ENCODE measurements around the gene INPP5A.

The INPP5A gene

DNA sequence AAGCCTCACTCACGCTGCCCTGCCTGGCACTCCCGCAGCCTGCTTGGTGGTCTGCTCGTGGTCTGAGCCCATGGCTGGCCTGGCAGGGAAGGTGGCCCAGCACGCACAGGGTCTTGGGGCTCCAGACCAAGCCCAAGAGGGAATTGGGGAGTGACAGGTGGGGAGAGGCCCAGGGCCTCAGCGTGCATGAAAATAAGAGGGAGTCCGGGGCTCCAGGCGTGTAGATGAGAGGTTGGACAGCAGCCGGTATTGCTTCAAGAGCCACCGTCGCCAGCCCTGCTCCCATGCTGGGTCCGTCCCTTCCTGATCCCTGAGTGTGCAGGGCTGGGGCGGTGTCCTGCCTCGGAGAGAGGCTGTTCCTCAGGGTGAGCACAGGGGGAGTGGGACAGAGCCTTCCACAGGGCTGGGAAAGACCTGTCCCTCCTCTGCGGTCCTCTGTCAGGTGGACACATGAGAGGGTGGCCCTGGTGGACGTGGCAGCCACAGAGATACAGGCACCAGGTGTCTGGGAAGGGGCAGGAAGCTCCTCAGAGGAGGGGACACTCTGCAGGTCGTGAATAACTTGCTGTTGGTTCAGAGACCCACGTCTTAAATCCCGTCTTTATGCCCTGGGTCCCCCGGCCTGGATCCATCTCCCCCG, 113.1 kb downstream of the INPP5A start:
- no peak for DNase-seq

- DNase-seq = no peak
Measured at GRCh38 chr10:132651511-132652029, 114.0 kb downstream of the INPP5A start.

- no peak for DNase-seq
Measured at GRCh38 chr10:132652446-132652845, 114.9 kb downstream of the INPP5A start.

DNA sequence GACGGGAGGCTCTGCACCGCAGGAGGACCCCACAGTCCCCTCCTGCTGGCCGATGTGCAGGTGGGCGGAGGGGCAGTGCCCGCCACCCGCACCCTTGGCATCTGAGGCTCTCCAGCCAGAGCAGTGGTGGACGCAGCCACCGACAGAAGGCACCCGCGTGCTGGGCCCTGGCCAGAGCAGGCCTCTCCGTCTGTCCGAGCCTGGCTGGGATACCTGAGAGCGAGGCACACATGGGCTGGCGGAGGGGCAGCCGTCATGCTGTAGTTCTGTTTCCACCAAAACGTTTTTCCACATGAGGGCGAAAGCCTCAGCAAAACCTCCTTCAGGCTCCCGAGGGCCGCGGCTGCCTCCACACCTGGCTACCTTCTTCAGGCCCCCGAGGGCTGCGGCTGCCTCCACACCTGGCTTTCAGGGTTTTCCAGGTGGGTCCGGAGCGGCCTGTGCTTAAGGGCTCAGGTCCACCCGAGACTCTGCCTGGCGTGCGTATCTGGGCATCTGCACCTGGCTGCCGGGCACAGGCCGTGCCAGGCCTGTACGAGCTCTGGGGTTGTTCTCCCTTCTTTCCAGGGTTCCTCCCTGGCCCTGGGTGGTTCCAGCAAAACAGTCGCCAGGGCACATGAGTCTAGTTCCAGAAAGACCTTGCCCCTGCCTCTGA, 115.5 kb downstream of the INPP5A start:
- no peak for DNase-seq

DNA sequence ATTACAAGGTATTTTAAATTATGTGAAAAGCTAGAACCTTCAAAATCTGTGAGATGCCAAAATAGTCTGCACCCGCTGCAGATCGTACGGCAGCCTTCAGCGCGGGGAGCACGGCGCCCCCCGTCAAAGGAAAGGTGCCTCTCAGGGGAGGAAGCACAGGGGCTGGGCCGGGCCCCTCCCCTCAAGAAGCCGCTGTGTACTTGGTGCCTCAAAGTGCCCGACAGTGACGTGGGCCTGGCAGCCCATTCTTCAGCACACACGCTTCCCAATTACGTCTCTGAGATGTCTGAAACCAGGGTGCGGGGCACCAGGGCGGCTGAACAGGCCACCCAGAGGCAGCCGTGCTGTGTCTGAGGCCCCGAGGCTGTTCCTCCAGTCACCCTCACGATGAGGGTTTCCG, 116.1 kb downstream of the INPP5A start:
- DNase-seq = no peak

DNA sequence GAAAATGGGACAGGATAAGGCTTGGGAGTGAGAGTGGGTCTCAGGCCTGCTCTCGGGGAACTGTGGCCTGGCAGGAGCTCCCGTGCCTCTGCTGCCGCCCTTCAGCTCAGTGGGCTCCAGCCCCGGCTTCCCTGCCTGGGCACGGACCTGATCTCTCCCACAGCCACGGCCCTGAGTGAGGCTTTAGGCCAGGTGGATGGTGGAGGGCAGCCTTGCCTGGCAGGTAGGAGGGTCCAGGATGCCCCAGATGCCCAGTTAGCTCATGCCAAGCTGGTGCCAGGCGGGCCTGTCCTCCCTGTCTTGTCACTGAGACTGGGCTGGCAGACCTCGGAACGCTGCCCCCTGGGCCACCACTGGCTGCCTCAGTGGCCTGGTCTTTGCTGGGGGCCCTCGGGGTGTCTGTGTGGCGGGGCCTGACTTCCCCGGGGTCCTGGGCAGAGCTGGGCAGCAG, 116.6 kb downstream of the INPP5A start:
- no peak for DNase-seq

- peak; percentile 14 for DNase-seq
Measured at GRCh38 chr10:132654708-132655661, 117.4 kb downstream of the INPP5A start.

- DNase-seq = no peak
Measured at GRCh38 chr10:132655735-132656134, 118.1 kb downstream of the INPP5A start.

DNA sequence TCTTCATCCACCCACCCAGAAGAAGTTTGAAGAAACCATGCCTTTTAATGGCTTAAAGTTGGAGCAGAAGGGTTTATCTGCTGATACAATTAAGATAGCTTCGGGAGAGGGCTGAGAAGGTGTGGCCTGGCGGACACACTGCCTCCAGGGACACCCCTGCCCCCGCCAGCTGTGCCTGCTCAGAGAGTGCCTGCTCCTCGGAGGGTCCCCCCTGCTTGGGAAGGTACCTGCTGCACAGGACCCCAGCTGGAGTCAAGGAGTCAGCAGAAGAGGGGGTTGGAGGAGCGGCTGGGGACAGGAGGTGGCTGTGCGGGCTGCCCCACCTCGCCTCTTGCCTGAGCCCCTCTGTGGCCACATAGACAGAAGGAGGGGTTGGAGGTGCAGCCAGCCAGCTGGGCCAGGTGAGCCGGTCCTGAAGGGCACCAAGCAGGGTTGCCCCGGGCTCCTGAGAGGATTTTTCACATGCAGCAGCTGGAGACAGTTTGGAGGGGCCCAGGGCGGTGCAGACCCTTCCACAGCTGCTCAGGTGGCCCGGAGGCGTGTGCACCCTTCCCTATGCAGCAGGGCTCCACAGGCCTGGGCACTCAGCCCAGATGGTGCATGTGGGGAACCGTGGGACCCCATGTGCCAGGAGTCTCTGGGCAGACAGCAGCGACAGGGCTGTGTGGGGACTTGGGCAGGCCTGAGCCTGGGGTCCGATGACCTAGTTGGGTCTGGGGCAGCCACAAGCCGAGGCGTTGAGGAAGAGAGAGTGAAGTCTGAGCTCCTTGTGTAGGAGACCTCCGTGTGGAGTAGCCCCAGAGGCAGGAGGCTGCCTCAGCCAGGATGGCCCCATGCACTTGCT, 118.9 kb downstream of the INPP5A start:
- DNase-seq = no peak

DNA sequence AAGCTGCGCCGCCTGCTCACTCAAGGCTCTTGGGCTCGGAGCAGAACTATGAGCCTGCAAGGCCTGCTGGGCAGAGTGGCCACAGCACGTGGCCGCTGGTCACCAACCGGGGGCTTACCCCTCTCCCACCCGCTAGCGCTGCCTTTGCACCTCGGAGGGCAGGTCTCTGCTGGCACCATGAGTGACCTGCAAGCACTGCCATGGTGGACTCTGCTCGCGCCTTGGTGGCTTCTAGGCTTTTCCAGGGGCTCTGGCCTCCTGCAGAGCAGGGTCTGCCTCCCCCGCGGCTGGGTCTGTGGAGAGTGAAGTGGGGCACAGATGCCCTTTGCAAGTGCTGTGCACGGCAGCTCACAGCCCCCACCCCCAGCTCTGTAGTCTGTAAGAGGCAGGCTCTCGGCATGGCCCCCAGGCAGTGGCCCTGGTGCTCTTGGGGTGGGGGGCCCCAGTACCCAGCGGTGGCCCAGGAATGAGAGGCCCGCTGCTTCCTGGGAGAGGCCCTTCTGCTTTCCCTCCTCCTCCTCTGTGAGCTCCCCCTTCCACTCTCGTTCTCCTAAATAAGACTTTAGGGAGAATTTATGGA, 119.6 kb downstream of the INPP5A start:
- DNase-seq = no peak

- no peak for DNase-seq
Measured at GRCh38 chr10:132657748-132658147, 120.2 kb downstream of the INPP5A start.

GRCh38 chr10:132658546-132659205, 121.1 kb downstream of the INPP5A start:
- DNase-seq = no peak

GRCh38 chr10:132659206-132660091, 121.9 kb downstream of the INPP5A start:
- no peak for DNase-seq

DNA sequence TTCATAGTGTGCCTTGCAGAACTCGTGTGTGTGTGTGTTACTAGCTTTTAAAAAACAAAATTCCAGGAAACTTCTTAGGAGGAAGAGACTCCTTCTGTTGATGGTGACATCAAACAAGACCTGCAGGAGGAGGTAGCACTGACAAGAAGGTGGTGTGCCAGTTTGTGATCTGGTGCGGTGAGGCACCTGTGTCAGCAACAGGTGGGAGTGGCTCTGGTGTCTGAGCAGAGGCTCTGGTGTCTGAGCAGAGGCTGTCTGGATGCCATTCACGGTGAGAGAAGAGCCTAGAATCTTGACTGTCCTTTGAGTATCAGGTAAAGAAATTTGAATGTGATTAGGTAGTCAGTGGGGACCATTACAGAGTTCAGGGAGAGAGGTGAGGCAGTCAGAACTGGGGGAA, 122.8 kb downstream of the INPP5A start:
- no peak for DNase-seq

GRCh38 chr10:132662186-132662920, 124.8 kb downstream of the INPP5A start:
- DNase-seq = no peak

- no peak for DNase-seq
Measured at GRCh38 chr10:132663666-132664365, 126.2 kb downstream of the INPP5A start.

DNA sequence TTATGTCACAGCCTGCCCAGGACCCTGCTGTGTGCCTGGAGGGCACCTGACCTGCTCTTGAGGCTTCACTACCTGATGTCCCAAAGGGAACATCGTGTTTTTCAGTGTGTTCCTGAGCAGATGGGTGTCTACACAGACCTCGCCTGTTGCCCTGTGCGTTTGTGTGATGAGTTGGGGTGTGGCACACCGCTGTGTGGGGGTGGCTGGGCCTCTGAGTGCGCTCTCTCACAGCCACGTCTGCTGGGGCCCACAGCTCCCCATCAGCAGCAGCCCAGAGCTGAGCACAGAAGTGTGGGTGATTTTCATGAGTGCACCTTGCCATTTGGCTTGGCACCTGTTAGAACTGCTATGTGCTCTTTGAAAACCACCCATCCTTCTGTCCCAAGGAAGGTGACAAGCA, 126.8 kb downstream of the INPP5A start:
- no peak for DNase-seq

GRCh38 chr10:132664883-132665282, 127.3 kb downstream of the INPP5A start:
- no peak for DNase-seq

Data from NCI-H1105 treated with DMSO at 0.1 percent for 48 hours (cell line).